Type B pancreatic cell (in vitro differentiated cells): ENCODE results near the gene UNC79. TPM values are rescaled to one million over a fixed set of nuclear protein-coding genes. Genes with fewer than 3 reads are reported as not detected.

ENCODE experiments used
- DNase-seq: peaks from one replicate; pipeline ENCODE4 v3.0.0; 2021; ENCODE audit warnings: mixed read lengths; ENCODE audit not compliant: unreplicated experiment; ENCODE audit errors: extremely low spot score
- H3K27ac Mint-ChIP-seq: 2 replicates; pipeline ENCODE4 v1.8.0; 2021; ENCODE audit warnings: mild to moderate bottlenecking, mixed read lengths
- H3K27me3 Mint-ChIP-seq: 2 replicates; pipeline ENCODE4 v1.8.0; 2021; ENCODE audit warnings: mixed read lengths
- H3K36me3 Mint-ChIP-seq: 2 replicates; pipeline ENCODE4 v1.8.0; 2021; ENCODE audit warnings: mixed read lengths
- H3K4me1 Mint-ChIP-seq: one replicate; pipeline ENCODE4 v1.8.0; 2021; ENCODE audit warnings: mixed read lengths; ENCODE audit not compliant: unreplicated experiment
- H3K4me3 Mint-ChIP-seq: 2 replicates; pipeline ENCODE4 v1.8.0; 2021; ENCODE audit warnings: mild to moderate bottlenecking, mixed read lengths
- H3K9me3 Mint-ChIP-seq: 2 replicates; pipeline ENCODE4 v1.8.0; 2021; ENCODE audit warnings: mixed read lengths
- total RNA-seq: library from RNA; stranded (reverse); gene quantifications from 2 replicates; pipeline ENCODE4 v1.2.1, GENCODE V29; 2021; ENCODE audit warnings: low replicate concordance
- TF ChIP-seq, protein P1 (sequence below): fragments of 200-600 bp; sonication (generic); conservative IDR thresholded peaks from 2 replicates; pipeline ENCODE4 v1.5.0; 2021; ENCODE audit warnings: antibody characterized with exemption, mild to moderate bottlenecking

UNC79 gene
- total RNA-seq, 1 donor from 2014 or later, result 2.1 TPM

DNA sequence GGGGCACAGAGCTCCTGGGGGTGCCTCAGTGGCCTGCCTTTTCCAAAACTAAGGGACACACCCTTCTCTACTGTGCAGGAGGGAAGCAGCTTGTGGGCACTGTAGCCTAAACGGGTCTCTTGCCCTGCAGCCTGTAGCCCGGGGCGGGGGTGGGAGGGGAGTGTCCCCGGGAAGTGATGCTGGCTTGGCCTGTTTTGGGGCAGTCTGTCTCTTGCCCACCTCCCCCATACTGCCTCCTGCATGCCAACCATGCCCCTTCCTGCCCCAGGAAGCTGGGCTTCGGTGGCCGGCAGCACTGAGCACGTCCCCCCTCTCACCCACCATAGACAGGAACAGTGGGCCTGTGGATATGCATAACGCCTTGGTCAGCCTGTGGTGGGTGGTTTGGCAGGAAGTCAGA lies 314.1 kb downstream of the UNC79 start:
- no peak for DNase-seq
- Mint-ChIP-seq H3K36me3 (no peaks in the 10 kb centered on the region), H3K4me3 (no peak overlapping the region), H3K27me3 (peaks cover 22% of the 10 kb centered on the region), H3K27ac (no peak overlapping the region), H3K9me3 (no peaks in the 10 kb centered on the region), H3K4me1 (peaks cover 44% of the 10 kb centered on the region)
- TF ChIP-seq, protein P1, sequence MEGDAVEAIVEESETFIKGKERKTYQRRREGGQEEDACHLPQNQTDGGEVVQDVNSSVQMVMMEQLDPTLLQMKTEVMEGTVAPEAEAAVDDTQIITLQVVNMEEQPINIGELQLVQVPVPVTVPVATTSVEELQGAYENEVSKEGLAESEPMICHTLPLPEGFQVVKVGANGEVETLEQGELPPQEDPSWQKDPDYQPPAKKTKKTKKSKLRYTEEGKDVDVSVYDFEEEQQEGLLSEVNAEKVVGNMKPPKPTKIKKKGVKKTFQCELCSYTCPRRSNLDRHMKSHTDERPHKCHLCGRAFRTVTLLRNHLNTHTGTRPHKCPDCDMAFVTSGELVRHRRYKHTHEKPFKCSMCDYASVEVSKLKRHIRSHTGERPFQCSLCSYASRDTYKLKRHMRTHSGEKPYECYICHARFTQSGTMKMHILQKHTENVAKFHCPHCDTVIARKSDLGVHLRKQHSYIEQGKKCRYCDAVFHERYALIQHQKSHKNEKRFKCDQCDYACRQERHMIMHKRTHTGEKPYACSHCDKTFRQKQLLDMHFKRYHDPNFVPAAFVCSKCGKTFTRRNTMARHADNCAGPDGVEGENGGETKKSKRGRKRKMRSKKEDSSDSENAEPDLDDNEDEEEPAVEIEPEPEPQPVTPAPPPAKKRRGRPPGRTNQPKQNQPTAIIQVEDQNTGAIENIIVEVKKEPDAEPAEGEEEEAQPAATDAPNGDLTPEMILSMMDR, result no peak

DNA sequence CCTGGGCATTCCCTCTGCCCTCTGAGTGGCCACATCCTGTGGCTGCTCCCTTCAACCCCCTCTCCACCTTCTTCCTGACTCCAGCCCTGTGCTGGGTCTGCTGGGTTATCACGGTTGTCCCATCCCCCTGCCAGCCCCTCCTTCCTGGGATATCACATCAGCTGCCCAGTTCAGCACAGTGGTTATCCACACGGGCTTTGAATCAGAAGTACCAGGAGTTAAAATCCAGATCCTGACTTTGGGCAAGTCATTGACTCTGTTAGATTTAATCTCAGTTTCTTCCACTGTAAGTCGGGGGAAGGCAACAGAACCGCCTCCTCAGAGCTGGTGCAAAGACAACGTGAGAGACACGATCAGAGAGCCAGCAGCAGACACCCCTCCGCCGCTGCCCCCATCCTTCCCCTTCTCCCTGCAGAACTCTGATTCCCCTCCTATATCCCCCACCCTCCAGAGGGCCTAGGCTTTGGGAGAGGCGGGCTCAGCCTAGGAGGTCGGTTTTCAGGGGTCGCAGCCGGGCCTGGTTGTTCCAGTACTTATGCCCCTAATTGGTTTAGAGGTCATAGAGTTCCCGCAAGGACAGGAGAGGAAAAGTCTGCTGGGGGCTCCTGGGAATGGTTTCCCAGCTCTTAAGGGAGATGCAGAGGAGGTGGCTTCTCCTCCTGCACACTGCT lies 315.0 kb downstream of the UNC79 start:
- no peaks in the 10 kb centered on the region for H3K9me3 Mint-ChIP-seq
- H3K27me3 Mint-ChIP-seq, result peaks cover 22% of the 10 kb centered on the region
- H3K36me3 Mint-ChIP-seq, result no peaks in the 10 kb centered on the region
- H3K27ac Mint-ChIP-seq, result peak overlapping the region; percentile 61
- H3K4me3 Mint-ChIP-seq, result no peak overlapping the region
- TF ChIP-seq, protein P1, result no peak
- peaks cover 43% of the 10 kb centered on the region for H3K4me1 Mint-ChIP-seq
- no peak for DNase-seq

DNA sequence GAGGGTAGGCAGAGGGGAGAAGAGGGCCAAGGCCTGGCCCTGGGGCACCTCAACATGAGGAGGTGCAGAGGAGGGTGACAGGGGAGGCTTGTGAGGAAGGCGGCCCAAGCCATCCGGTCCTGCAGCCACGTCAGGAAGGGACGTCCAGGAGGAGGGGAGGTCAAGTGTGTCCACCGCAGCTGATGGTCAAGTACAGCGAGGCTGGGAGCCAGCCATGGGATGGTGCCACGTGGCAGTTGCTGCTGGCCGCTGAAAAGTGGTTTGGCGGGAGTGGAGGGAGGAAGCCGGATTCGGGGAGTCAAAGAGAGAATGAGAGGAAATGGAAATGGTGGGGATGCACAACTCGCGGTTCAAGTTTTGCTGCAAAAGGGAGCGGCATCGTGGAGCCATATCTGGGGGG lies 316.4 kb downstream of the UNC79 start:
- Mint-ChIP-seq H3K36me3 (no peaks in the 10 kb centered on the region), H3K27ac (no peak overlapping the region), H3K9me3 (no peaks in the 10 kb centered on the region), H3K4me3 (no peak overlapping the region), H3K27me3 (peaks cover 22% of the 10 kb centered on the region), H3K4me1 (peaks cover 39% of the 10 kb centered on the region)
- no peak for DNase-seq
- TF ChIP-seq, protein P1, result no peak

DNA sequence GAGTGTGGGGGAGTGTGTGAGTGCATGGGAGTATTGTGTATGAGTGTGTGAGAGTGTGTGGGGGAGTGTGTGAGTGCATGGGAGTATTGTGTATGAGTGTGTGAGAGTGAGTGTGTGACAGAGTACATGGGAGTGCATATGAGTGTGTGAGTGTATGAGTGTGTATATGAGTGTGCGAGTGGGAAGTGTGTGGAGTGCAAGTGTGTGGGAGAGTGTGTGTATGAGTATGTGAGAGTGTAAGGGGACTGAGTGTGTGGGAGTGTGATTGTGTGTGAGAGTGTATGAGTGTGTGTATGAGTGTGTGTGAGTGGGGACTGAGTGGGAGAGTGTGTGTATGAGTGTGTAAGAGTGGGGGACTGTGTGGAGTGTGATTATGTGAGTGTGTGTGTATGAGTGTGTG lies 316.8 kb downstream of the UNC79 start:
- H3K36me3 Mint-ChIP-seq, result no peaks in the 10 kb centered on the region
- H3K27me3 Mint-ChIP-seq, result peaks cover 19% of the 10 kb centered on the region
- peaks cover 39% of the 10 kb centered on the region for H3K4me1 Mint-ChIP-seq
- H3K4me3 Mint-ChIP-seq, result no peak overlapping the region
- DNase-seq, result no peak
- H3K27ac Mint-ChIP-seq, result no peak overlapping the region
- TF ChIP-seq, protein P1, result no peak
- H3K9me3 Mint-ChIP-seq, result no peaks in the 10 kb centered on the region

DNA sequence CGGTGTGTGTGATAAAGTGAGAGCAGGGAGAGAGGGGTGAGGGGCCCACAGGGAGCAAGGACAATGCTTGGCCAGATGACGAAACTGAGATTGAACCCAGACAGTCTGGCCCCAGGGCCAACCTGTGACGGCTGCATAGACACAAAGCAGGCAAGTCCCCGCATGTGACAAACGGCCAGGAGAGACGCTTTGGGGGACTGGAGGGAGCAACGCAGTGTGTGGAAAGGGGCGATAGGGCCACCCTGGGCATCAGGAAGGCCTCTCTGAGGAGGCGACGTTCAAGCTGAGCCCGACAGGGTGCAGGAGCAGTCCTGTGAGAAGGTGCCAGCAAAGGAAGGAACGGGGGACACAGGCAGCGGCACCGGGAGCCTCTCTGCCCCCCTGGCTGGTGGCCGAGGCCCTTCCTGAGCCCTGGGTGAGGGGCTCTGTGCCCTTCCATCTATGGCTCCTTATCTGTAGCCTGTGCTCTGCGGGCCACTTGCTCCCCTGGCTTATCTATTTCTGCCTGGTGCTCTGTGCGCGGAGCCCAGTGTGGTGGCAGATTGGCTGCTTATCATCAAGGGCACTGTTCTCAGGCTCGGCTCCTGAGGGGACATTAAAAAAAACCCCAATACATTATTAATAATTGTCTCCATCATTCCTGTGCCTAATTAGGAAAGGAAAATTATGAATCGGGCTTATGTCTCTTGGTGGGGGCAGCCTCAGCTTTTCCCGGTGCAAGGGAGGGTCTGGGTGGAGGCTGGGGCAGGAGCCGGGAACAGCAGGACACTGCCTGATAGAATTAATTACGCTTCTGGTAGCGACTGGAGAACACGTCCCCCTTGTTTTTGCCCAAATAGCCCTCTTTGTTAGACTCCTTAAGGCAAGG lies 317.7 kb downstream of the UNC79 start:
- peaks cover 35% of the 10 kb centered on the region for H3K4me1 Mint-ChIP-seq
- no peak overlapping the region for H3K27ac Mint-ChIP-seq
- H3K36me3 Mint-ChIP-seq, result no peaks in the 10 kb centered on the region
- H3K27me3 Mint-ChIP-seq, result peaks cover 14% of the 10 kb centered on the region
- TF ChIP-seq, protein P1, result no peak
- no peak for DNase-seq
- H3K9me3 Mint-ChIP-seq, result no peaks in the 10 kb centered on the region
- no peak overlapping the region for H3K4me3 Mint-ChIP-seq
